HepG2 (cell line): Measurements from ENCODE around the gene SUSD4. TPM values are rescaled to one million over a fixed set of nuclear protein-coding genes. Genes with fewer than 3 reads are reported as not detected.

Source experiments
- ATAC-seq: fragments of 200-7000 bp; cut with Tn5 transposase; 3 replicates; pipeline ENCODE4 v1.9.1; 2020; ENCODE audit warnings: mild to moderate bottlenecking, moderate library complexity
- BruUV-seq: library from RNA; stranded (reverse); fragments of 400-500 nt; replicated peaks from 2 replicates; lab custom pipeline; 2021; lab: Mats Ljungman, UMichigan
- CTCF ChIA-PET: fragments of 300-600 bp; formaldehyde crosslinking; extraction: SDS; loops from one replicate; lab custom pipeline; 2021; ENCODE audit warnings: low total read pairs, inconsistent platforms, low intra/inter-chr PET ratio; lab: Yijun Ruan, JAX
- POLR2A ChIA-PET: fragments of 350-600 bp; sonication (Branson Sonifier 250); formaldehyde crosslinking; loops from one replicate; lab custom pipeline; 2020; ENCODE audit warnings: antibody characterized with exemption, inconsistent platforms; lab: Yijun Ruan, JAX
- DNase-seq: peaks from one replicate; pipeline ENCODE4 v3.0.0-alpha.2; 2015; ENCODE audit warnings: low spot score
- FAIRE-seq: peaks from 3 replicates; lab custom pipeline; 2011; peaks lifted over from hg19 to GRCh38; lab: Jason Lieb, UNC
- H2AFZ ChIP-seq: one replicate; pipeline ENCODE4 v1.6.1; 2011; ENCODE audit warnings: low read length, inconsistent platforms
- H3K27ac ChIP-seq: fragments of 300-600 bp; 3 replicates; pipeline ENCODE4 v1.8.0; 2011; ENCODE audit warnings: mixed run types, mild to moderate bottlenecking, mixed read lengths, low read length, inconsistent platforms; ENCODE audit not compliant: insufficient read depth; ENCODE audit errors: extremely low read length
- H3K27me3 ChIP-seq, 2 experiments: fragments of 200-600 bp in 1 of 2; 2 replicates in 1 of 2; 3 replicates in 1 of 2; pipeline versions ENCODE4 v1.6.0 to v1.8.0; 2011; ENCODE audit warnings: low read length in 2 of 2, mild to moderate bottlenecking in 2 of 2, moderate library complexity in 2 of 2, inconsistent platforms in 1 of 2; ENCODE audit not compliant: insufficient read depth in 2 of 2, control insufficient read depth in 1 of 2
- H3K36me3 ChIP-seq, 2 experiments: fragments of 200-600 bp in 1 of 2; replicated peaks in 1 of 2; 2 replicates in 1 of 2; 3 replicates in 1 of 2; pipeline versions ENCODE4 v1.5.1 to v1.8.0; 2011; ENCODE audit warnings: low read length in 2 of 2, inconsistent platforms in 1 of 2; ENCODE audit not compliant: insufficient read depth in 2 of 2, control insufficient read depth in 1 of 2
- H3K4me1 ChIP-seq: 2 replicates; pipeline ENCODE4 v1.5.1; 2012; ENCODE audit warnings: low read length, inconsistent platforms; ENCODE audit not compliant: insufficient read depth
- H3K4me2 ChIP-seq: 2 replicates; pipeline ENCODE4 v1.6.0; 2011; ENCODE audit warnings: low read depth, low read length, inconsistent platforms
- H3K4me3 ChIP-seq, 3 experiments: fragments of 200-600 bp in 1 of 3; sonication (generic), shearing (Covaris generic) in 1 of 3; replicated peaks in 1 of 3; 2 replicates each; pipeline ENCODE4 v1.5.1; 2011 to 2016; ENCODE audit warnings: low read length in 3 of 3, inconsistent platforms in 2 of 3, low read depth in 2 of 3, mild to moderate bottlenecking in 2 of 3, control low read depth in 1 of 3, mixed read lengths in 1 of 3; ENCODE audit not compliant: insufficient read depth in 1 of 3
- H3K79me2 ChIP-seq: one replicate; pipeline ENCODE4 v1.6.1; 2011; ENCODE audit warnings: low read length, inconsistent platforms; ENCODE audit not compliant: insufficient read depth
- H3K9ac ChIP-seq: 2 replicates; pipeline ENCODE4 v1.6.0; 2011; ENCODE audit warnings: mild to moderate bottlenecking, low read depth, low read length, inconsistent platforms; ENCODE audit not compliant: insufficient read depth
- H3K9me3 ChIP-seq: 2 replicates; pipeline ENCODE4 v1.5.1; 2012; ENCODE audit warnings: mild to moderate bottlenecking, low read length
- H4K20me1 ChIP-seq: 2 replicates; pipeline ENCODE4 v1.6.0; 2011; ENCODE audit warnings: inconsistent platforms, mild to moderate bottlenecking, low read length, moderate library complexity; ENCODE audit not compliant: insufficient read depth
- EZH2 ChIP-seq: conservative IDR thresholded peaks from 2 replicates; pipeline ENCODE4 v1.6.1; 2012; ENCODE audit warnings: mild to moderate bottlenecking, low read depth, low read length, moderate library complexity
- GFI1 ChIP-seq: sonication (generic); formaldehyde crosslinking; IDR thresholded peaks from 2 replicates; pipeline ENCODE4 v1.5.0; 2020; ENCODE audit warnings: missing genetic modification reagents, mild to moderate bottlenecking, borderline replicate concordance
- IKZF4 ChIP-seq: sonication (generic); formaldehyde crosslinking; IDR thresholded peaks from 2 replicates; pipeline ENCODE4 v1.5.1; 2020; ENCODE audit warnings: borderline replicate concordance, mild to moderate bottlenecking, low read depth, missing genetic modification reagents; ENCODE audit errors: not compliant biosample characterization
- MBNL3 ChIP-seq: fragments of 250-450 bp; sonication (Bioruptor Pico); conservative IDR thresholded peaks from 2 replicates; pipeline ENCODE4 v1.8.0; 2022; ENCODE audit warnings: mild to moderate bottlenecking, inconsistent platforms
- MLLT10 ChIP-seq: sonication (generic); formaldehyde crosslinking; IDR thresholded peaks from 2 replicates; pipeline ENCODE4 v1.4.0; 2020; ENCODE audit warnings: missing genetic modification reagents
- MXD3 ChIP-seq: IDR thresholded peaks from 2 replicates; pipeline ENCODE4 v1.6.1; 2016; ENCODE audit warnings: mild to moderate bottlenecking, missing biosample characterization, missing genetic modification reagents
- PLRG1 ChIP-seq: fragments of 450-650 bp; conservative IDR thresholded peaks from 2 replicates; pipeline ENCODE4 v1.6.1; 2016
- THAP7 ChIP-seq: sonication (generic); formaldehyde crosslinking; IDR thresholded peaks from 2 replicates; pipeline ENCODE4 v1.8.1; 2023; ENCODE audit warnings: mild to moderate bottlenecking, missing genetic modification reagents
- ZBTB39 ChIP-seq: sonication (generic); formaldehyde crosslinking; IDR thresholded peaks from 2 replicates; pipeline ENCODE4 v1.5.0; 2020; ENCODE audit warnings: missing genetic modification reagents
- ZFP62 ChIP-seq: sonication (generic); formaldehyde crosslinking; IDR thresholded peaks from 2 replicates; pipeline ENCODE4 v1.4.0; 2020; ENCODE audit warnings: missing genetic modification reagents
- ZFP82 ChIP-seq: sonication (generic); formaldehyde crosslinking; IDR thresholded peaks from 2 replicates; pipeline ENCODE4 v1.5.1; 2020; ENCODE audit warnings: mild to moderate bottlenecking, missing genetic modification reagents, borderline replicate concordance
- ZNF232 ChIP-seq: sonication (generic); formaldehyde crosslinking; IDR thresholded peaks from 2 replicates; pipeline ENCODE4 v1.4.0; 2020; ENCODE audit warnings: missing genetic modification reagents, borderline replicate concordance
- ZNF441 ChIP-seq: sonication (generic); formaldehyde crosslinking; IDR thresholded peaks from 2 replicates; pipeline ENCODE4 v1.7.0; 2021; ENCODE audit warnings: missing genetic modification reagents, borderline replicate concordance
- ZNF772 ChIP-seq: sonication (generic); formaldehyde crosslinking; IDR thresholded peaks from 2 replicates; pipeline ENCODE4 v1.5.0; 2020; ENCODE audit warnings: mild to moderate bottlenecking, missing genetic modification reagents
- ZNF790 ChIP-seq: sonication (generic); formaldehyde crosslinking; IDR thresholded peaks from 2 replicates; pipeline ENCODE4 v1.8.0; 2022; ENCODE audit warnings: missing genetic modification reagents, mild to moderate bottlenecking, borderline replicate concordance
- WGBS: methylation state at CpG from one replicate; pipeline ENCODE4 v1.1.6; 2017; ENCODE audit warnings: low lambda C conversion rate; 5-methylcytosine and 5-hydroxymethylcytosine counted together
- in situ Hi-C: cut with HindIII; loops from 2 replicates; pipeline ENCODE4 v1.10.0; 2017; ENCODE audit warnings: low pct_unique_long_range_greater_than_20kb; ENCODE audit not compliant: extremely low pct_ligation_motif_present
- intact Hi-C: fragments of 100-400 bp; cut with micrococcal nuclease; formaldehyde crosslinking; loops from one replicate; pipeline ENCODE4 v1.10.0; 2022; ENCODE audit not compliant: unreplicated experiment
- polyA plus RNA-seq, 8 experiments: library from polyadenylated mRNA; depleted of rRNA in 3 of 8; stranded (reverse) in 7 of 8; unstranded in 1 of 8; fragments of >200 nt; fragmentation: Illumina TruSeq in 4 of 8; extraction: Trizol in 4 of 8; gene quantifications; 2 replicates each; pipeline versions ENCODE4 v1.2.1 to v1.2.3, GENCODE V29; 2011 to 2016; ENCODE audit warnings: low read depth in 4 of 8, missing spikeins in 1 of 8, mixed read lengths in 1 of 8; ENCODE audit not compliant: insufficient read depth in 1 of 8
- total RNA-seq, 5 experiments: library from RNA; depleted of rRNA; stranded (reverse); fragments of >200 nt; fragmentation: Illumina TruSeq; extraction: Trizol; gene quantifications; 2 replicates each; pipeline ENCODE4 v1.2.3, GENCODE V29; 2016; ENCODE audit warnings: low read depth in 1 of 5

SUSD4 gene
- total and polyA plus RNA-seq, 2 of the 13 experiments (the other 11 are each of a cell fraction or from before 2014, with no cell fraction given): not detected

DNA sequence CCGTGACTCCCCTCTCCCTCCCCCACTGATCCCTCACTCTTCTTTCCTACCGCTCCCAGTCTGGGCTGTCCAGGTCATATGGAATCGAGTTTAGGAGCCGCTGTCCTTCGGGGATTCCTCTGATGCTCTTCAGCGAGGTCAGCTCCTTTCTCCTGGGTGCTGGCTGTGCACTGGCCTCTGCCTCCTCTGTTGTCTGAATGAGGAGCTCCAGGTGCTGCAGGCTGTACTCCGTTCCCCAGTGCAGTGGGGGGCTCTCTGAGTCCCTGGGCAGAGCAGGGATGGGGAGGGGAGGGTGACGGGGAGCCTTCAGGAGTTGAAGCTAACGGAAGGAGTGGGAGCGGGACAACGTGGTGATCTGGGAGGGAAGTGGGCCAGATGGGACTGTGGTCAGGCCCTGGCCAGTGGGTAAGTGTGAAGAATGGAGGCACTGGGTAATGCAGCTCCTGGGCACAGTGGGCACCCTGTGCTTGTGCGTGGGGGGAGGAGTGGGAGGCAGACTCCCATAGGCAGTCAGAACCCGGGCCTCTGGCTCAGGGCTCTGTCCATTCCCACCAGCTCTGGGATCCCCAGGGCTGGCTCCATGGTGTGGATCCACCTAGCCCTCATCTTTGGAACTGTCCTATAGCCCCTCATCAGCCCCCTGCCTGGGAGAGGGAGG is 161.5 kb downstream of the SUSD4 start:
- Histone ChIP-seq H3K27ac (no peak overlapping the region), H3K36me3 (no peaks in the 10 kb centered on the region), H3K27me3 (peaks cover 0 to 2% of the 10 kb centered on the region in 2 experiments; a peak in 3 of 5 replicates), H4K20me1 (no peaks in the 10 kb centered on the region), H3K4me2 (no peak overlapping the region), H2AFZ (no peak overlapping the region), H3K9me3 (no peaks in the 10 kb centered on the region), H3K79me2 (no peaks in the 10 kb centered on the region), H3K4me1 (no peaks in the 10 kb centered on the region), H3K4me3 (no peak overlapping the region), H3K9ac (no peak overlapping the region)
- DNase-seq (no peak), ATAC-seq (no peak; the same call in 1 of the 3 replicates), FAIRE-seq (no peak)
- in situ Hi-C loops (no loop called here), intact Hi-C loops (no loop called here)
- CTCF ChIA-PET: no interaction called here
- WGBS: 29% methylated on average over 12 of the region's 13 CpGs
- TF ChIP-seq ZNF441 (CRISPR knock-in tag) (no peak), IKZF4 (CRISPR knock-in tag) (no peak), ZFP82 (CRISPR knock-in tag) (no peak), ZNF232 (no peak)
- BruUV-seq: no TSS peak
- POLR2A ChIA-PET: no interaction called here

- Histone ChIP-seq H3K27ac (no peak overlapping the region), H3K4me1 (peaks cover under 1% of the 10 kb centered on the region; the same call in 1 of the 2 replicates), H3K79me2 (no peaks in the 10 kb centered on the region), H3K4me3 (no peak overlapping the region), H3K9me3 (no peaks in the 10 kb centered on the region), H4K20me1 (no peaks in the 10 kb centered on the region), H3K27me3 (peaks cover 0 to 2% of the 10 kb centered on the region in 2 experiments; a peak in 3 of 5 replicates), H3K4me2 (no peak overlapping the region), H3K36me3 (no peaks in the 10 kb centered on the region), H3K9ac (no peak overlapping the region), H2AFZ (no peak overlapping the region)
- intact Hi-C loops (no loop called here), in situ Hi-C loops (no loop called here)
- no peak for DNase-seq
- POLR2A ChIA-PET: no interaction called here
- TF ChIP-seq ZFP62 (CRISPR knock-in tag) (no peak), MLLT10 (CRISPR knock-in tag) (no peak), ZNF772 (CRISPR knock-in tag) (no peak), ZNF790 (no peak), ZBTB39 (no peak), PLRG1 (no peak), GFI1 (no peak), EZH2 (no peak), MBNL3 (CRISPR knock-in tag) (no peak), THAP7 (no peak), MXD3 (CRISPR knock-in tag) (no peak)
- no TSS peak for BruUV-seq
- no peak for ATAC-seq
- FAIRE-seq: no peak
- CTCF ChIA-PET: no interaction called here
- 100% methylated on average over 1 of the region's 2 CpGs for WGBS
These were observed 162.0 kb downstream of the SUSD4 start for GRCh38 chr1:223201967-223202366.
